GM12873 (cell line): Measurements from ENCODE around the gene TRAPPC2L.

Experiments
- TF ChIP-seq, protein P1 (sequence below): IDR thresholded peaks from 2 replicates; pipeline ENCODE4 v1.5.1; 2012; ENCODE audit warnings: low read depth, mild to moderate bottlenecking, moderate library complexity, low read length, control low read depth; ENCODE audit not compliant: insufficient read depth; ENCODE audit errors: missing control alignments

TRAPPC2L gene

DNA sequence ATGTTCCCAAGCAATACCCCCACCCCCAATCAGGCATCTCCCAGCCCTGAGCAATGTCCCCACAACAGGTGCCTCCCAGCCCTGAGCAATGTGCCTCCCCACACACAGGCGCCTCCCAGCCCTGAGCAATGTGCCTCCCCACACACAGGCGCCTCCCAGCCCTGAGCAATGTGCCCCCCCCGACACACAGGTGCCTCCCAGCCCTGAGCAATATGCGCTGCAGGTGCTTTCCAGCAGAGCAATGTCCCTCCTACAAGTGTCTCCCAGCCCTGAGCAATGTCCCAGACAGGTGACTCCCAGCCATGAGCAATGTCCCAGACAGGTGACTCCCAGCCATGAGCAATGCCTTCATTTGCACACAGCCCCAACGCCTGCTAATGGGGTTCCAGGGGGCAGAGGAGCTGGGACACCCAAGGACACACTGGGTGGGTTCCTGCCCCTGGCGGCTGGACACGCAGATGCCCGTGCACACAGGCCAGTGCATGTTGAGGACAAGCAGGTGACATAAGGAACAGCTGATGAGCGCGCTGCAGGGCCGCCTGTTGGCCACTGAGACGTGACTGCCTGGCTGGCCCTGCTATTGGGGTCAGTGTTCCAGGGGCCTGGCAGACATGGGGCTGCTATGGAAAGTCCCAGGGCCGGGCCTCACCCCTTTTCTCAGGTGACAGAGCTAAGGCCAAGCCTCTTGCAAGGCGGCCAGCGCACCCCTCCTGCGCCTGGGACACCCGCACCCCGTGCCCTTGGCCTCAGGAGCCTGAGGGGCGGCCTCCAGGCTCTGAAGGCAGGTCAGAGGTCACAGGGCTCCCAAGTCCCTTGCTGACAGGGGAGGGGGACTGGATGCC is 36.4 kb downstream of the TRAPPC2L start:
- TF ChIP-seq, protein P1, sequence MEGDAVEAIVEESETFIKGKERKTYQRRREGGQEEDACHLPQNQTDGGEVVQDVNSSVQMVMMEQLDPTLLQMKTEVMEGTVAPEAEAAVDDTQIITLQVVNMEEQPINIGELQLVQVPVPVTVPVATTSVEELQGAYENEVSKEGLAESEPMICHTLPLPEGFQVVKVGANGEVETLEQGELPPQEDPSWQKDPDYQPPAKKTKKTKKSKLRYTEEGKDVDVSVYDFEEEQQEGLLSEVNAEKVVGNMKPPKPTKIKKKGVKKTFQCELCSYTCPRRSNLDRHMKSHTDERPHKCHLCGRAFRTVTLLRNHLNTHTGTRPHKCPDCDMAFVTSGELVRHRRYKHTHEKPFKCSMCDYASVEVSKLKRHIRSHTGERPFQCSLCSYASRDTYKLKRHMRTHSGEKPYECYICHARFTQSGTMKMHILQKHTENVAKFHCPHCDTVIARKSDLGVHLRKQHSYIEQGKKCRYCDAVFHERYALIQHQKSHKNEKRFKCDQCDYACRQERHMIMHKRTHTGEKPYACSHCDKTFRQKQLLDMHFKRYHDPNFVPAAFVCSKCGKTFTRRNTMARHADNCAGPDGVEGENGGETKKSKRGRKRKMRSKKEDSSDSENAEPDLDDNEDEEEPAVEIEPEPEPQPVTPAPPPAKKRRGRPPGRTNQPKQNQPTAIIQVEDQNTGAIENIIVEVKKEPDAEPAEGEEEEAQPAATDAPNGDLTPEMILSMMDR: no peak

DNA sequence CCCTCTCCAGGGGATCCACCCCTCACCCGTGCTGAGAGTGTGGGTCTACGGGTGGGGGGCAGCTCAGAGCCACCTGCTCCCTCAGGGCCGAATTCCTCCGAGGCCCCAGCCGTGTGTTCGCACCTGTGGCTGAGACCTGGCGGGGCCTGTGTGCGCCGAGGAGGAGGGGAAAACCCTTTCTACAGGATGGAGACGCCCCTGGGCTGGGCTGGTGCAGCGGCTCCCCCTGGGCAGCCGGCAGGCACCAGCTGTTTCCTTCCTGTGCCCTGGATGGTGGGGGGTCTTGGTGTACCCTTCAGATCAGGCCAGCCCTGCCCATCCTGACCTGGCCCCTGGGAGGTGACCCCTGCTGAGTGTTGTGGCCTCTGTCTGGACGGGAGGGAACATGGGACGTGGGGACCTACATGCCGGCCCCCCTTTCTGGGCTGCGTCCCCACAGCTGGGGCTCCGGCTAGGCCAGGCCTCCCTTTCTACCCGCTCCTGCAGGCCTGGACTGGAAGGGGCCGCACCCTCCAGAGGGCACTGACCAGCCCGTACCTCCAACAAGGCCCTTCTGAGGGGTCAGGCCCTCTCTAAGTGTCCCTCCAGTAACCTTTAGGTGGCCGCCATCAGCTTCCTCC is 37.9 kb downstream of the TRAPPC2L start:
- TF ChIP-seq, protein P1: no peak

DNA sequence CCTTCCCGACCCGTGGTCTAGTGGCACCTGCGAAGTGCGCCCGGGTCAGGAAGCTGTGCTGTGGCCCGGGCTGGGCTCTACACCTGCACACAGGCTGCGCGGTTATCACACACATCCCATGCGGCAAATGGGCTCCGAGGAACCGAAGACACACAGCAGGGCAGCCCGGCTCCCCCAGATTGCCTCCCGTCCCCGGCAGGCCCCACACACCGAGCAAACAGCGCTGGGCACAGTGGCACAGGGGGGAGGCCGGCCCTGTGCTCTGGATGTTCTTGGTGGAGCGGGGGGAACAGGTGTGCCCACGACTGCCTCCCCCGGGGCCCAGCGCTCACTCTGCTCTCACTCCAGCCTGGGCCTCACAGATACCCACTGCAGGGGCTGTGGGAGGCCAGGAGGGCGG is 38.4 kb downstream of the TRAPPC2L start:
- TF ChIP-seq, protein P1: no peak

DNA sequence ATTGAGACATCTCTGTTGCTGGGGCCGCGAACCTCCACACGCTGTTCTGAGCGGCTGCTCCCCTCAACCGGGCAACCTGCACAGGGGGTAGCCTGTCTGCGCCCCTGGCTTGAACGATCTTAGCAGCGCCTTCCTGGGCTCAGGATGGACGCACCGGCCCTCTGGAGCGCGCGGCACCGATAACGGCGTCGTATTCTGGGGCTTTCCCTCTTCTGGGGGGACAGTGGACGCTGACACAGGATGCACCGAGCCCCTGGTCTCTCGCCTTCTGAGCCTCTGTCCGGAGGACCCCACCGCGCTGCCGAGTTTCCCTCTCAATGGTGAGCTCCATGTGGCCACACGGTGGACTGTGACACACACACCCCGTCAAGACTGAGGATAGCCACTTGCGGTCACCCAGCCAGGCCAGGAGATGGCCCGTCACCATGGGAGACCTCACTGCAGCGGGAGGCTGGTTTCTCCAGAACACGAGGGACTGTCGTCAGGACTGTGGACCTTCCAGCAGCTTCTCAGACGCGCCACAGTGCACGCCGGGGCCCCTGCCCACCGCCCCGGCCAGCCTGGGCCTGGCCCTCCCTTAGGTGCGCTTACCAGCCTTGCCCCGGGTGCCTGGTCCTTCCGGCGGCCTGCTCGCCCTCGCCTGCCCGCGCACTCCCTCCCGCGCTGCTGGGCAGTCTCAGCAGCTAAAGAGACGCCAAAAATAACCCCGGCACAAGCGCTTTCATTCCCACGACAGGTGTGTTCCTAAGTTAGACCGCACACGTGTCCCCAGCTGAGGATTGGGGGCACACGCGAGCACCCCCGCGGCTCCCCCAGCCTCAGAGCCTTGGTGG is 39.5 kb downstream of the TRAPPC2L start:
- TF ChIP-seq, protein P1: no peak

DNA sequence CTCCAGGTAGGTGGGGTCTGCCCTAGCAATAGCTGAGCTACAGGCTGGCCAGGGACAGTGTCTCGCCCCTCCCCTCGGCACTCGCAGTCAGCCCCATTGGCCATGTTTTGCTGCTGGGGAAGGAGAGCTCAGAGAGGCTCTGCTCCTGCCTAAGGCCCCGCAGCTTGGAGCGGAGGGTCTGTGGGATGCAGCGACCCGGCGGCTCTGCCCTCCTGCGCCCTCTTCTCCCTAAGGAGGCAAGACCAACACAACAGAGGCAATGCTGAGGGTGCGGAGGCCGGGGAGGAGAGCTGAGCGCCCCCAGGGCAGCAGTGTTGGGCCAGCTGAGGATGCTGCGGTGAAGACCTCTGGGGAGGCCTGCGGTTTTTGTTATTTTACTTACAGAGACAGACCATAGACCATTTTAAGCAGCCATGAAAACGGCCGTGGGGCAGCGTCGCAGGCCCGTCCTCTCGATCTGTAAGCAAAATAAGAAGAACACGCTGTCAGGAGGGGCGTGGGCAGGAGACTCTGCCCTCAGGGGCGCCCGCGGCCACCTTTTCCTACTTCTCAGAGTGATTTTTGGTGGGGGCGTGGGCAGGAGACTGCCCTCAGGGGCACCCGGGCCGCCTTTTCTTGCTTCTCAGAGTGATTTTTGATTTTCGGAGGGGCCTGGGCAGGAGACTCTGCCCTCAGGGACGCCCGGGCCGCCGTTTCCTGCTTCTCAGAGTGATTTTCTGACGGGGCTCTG is 40.9 kb downstream of the TRAPPC2L start:
- TF ChIP-seq, protein P1: no peak

DNA sequence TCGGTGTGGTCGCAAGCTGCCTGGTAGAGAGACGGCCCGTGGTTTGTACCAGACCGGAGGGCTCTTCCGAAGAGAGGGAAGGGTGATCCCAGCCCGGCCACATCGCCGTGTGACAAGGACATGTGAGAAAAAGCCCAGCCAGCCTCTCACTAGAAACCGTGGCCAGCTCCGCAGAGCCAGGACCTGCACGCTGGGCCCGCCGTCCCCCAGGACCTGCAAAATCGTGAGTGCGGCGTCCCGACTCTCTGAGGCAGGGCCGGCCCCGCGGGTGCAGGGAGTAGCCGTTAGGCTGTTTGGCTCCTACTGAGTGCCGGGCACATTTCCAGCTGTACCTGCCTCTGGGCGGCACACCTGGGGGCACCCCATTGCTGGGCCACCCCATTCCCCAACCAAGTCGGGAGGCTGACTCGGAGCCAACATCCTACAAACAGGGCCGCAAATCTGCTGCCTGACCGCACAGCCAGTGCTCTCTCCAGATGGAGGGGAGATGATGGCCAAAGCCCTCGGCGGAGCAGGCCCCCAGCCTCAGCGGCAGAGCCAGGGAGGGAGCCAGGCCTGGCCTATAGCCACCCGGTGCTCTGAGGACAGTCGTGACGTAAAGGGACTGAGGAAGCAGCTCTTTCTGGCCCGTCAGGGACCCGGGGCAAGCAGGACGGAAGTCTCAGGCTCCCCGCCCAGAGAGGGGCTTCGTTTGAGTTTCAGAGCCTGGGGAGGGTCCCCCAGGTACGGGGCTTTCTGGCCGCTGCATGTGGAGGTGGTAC is 43.2 kb downstream of the TRAPPC2L start:
- TF ChIP-seq, protein P1: no peak
